GM18502 (cell line): ENCODE measurements around the gene SLC1A3.

Experiments used
- ATAC-seq: cut with Tn5 transposase; IDR thresholded peaks from one replicate; pipeline ENCODE4 v1.9.1; 2021; ENCODE audit warnings: mild to moderate bottlenecking; ENCODE audit not compliant: unreplicated experiment, poor library complexity

SLC1A3 gene

DNA sequence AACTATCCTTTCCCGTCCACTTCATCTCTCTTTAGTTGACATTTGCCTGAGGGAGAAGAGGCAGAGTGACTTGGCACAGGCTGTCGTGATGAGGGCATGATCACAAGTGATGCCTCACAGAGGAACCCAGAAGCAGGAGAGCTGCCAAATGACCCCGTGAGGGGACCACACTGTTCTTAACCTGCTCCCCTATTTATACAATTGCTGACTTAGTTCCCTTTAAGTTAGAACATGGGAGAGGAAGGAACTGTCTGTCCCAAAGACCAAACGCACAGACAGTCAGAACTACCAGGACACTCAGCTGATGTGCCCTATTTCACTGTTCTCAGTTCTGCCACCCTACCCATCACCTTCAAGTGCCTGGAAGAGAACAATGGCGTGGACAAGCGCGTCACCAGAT lies 73.7 kb downstream of the SLC1A3 start:
- ATAC-seq = no peak

DNA sequence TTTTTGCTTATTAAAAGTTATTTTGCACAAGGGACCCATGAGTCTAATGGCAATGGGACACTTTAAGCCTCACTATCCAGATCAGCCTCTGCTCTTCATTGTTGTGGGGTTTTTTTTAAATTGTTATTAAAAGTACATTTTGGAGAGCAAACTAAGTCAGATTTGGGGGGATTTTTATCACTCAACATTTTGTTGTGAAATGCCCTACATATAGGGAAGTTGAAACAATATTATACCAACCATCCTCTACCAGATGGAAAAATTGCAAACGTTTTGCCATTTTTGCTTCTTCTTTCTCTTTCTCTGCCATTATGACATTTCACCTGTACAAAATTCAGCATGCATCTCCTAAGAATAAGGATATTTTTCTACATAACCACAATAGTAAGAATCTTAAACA lies 75.3 kb downstream of the SLC1A3 start:
- no peak for ATAC-seq

DNA sequence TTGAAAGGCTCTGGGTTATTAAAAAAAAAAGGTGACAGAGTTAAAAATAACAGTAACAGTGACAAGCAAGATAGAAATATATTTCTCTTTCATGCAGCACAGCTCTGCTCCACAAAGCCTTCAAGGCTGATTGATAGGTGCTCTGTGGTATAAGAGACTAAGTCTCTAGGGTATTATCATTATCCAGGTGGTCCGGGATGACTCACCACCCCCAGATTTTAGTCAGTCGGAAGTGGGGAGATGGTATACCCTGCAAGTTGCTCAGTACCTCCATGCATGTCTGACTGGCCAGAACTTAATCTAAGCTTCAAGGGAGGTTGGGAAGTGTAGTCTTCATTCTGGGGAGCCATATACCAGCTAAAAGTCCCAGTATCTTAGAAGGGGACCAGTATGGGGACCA lies 76.1 kb downstream of the SLC1A3 start:
- no peak for ATAC-seq

DNA sequence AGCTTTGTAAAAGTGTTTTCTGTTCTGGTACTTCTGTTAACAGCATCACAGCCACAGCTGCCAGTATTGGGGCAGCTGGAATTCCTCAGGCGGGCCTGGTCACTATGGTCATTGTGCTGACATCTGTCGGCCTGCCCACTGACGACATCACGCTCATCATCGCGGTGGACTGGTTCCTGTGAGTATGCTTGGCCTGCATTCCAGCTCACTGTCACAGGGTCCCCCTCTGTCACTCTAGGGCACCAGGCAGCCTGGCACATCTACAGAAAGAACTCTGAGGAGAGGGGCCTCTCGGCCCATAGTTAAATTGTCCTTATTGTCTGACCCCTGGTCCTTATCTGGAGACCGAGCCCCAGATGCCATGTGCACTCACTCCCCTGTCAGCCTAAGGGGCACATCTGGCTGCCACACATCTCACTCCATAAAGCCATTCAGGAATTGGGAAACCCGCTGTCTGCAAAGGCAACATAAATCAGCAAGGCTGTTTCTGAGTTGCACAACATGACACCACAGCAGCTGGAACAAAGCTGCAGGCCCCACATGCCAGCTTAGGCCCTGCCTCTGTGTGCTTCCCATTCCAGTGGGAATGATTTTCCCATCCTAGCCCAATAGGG lies 77.5 kb downstream of the SLC1A3 start:
- ATAC-seq = no peak

DNA sequence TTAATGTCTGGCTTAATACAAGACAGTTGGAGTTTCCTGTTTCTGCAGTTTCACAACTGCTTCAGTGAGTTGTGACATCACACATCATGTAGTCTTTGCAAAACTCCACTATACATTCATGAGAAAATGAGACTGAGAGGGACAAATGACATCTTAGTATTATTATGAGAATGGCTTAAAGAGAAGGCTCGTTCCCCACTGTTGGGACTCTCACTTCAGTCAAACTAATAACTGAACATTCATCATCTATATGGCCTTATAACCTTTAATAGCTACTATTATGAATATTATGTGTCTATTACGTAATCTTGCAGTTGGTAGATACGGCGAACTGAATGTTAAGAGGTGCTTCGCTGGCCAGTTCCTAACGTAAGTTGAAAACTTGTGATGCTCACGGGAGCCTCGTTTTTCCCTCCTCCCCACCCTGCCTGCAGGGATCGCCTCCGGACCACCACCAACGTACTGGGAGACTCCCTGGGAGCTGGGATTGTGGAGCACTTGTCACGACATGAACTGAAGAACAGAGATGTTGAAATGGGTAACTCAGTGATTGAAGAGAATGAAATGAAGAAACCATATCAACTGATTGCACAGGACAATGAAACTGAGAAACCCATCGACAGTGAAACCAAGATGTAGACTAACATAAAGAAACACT lies 79.4 kb downstream of the SLC1A3 start:
- ATAC-seq = peak; percentile 38

DNA sequence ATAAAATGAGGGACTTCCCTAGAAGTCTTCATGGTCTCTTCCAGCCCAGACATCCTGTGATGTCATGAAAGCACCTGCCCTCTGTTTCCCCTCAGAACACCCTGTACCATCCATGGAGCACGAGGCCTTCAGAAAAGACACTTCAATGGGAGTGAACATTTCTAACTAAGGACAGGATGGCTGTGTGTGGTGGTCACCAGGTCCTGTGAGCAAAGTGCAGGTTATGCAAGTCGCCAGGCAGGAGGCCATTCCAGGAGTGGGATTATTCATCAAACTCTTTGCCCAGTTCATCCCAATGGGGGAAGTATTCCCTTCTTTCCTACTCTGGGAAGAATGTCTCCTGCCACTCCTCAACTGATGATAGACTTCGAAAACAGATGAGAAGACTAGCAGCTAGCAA lies 80.5 kb downstream of the SLC1A3 start:
- no peak for ATAC-seq

DNA sequence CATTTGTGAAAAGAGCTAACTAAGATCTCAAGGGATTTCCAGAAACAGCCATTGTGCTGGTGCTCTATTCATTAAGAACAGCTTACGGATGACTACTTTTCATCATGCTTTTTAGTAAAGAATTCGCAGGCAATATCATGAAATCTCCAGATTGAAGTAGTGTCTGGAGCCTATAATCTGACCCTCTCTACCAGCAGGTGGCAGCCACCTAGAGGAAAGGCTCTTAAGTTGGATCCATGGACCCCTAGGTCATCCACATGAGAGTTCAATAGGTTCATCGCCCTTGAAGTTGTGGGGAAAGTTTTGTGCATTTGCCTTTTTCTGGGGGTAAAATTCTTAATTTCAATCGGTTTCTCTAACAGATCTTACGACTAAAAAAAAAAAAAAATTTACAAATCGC lies 82.3 kb downstream of the SLC1A3 start:
- ATAC-seq = no peak

DNA sequence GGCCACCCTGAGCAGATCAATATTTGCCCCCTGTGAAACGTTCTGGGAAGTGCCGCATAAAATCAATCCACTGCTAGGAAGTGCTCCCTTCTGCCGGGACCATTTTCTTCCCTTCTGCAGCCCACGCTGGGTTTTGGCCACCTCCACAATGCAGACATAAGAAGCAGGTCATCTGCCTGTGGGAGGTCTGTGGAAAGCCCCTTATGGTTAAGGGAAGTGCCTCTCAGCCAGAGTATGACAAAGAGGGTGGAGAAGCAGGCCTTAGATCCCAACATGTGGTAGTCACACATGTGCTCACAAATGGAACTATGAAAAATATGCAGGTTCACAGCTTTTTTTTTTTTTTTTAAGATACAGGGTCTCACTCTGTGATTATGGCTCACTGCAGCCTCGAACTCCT lies 82.8 kb downstream of the SLC1A3 start:
- ATAC-seq = peak; percentile 30

DNA sequence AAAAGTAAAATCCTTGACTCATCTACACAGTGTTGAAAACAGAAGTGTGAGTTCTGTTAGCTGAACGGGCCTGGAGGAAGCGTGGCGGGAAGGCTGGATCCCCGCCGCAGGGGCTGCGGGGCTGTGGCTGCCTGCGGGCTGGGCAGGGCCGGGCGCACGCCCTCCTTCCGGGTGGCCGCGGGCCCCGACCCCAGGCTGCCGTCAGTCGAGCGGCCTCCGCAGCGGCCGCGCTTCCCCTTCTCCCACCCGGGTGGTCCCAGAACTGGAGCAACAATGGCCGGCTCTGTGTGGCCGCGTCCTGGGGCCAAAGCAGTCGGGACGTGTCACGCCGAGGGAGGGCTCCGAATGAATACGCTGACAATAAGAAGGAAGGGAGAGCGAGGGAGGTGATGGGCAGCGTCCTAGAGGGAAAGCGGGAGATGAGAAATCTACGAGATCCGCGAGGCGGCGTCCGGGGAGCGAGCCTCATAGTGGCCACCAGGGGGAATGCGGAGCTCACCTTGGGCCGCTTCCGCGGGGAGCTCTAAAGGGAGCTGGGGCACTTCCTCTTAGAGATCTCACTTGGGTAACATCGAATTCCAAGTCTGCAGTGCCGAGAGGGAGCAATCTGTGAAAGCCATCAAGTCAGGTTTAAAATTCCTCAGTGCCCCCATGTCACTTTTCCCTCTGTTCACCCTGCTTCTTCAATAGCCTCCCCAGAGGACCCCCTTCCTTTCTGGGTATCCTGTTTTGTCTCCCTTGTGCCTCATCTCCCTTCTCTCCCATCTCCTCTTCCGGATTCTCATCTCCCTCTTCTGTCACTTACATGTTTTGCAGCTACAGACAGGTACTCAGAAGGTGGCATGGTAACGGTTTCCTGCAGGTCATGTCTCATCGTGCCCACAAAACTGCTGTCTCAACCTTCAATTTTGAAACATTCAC lies 83.9 kb downstream of the SLC1A3 start:
- peak; percentile 78 for ATAC-seq

DNA sequence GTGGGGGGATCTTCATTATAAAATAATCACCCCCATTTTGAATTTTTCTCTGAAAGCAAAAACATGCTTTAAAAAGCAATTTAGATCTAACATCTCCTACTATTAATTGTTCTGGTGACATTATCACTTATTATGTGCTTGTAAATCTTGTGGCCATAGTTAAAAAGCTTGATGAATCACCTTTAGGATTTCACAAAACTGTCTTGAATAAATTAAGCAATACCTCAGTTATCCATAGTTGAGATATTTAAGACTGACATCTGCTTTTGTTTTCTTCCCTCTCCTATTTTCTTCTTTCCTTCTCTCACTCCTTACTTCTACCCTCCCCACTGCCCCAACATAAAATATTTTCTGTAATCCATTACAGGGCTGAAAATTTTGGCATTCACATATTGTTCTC lies 84.8 kb downstream of the SLC1A3 start:
- no peak for ATAC-seq

DNA sequence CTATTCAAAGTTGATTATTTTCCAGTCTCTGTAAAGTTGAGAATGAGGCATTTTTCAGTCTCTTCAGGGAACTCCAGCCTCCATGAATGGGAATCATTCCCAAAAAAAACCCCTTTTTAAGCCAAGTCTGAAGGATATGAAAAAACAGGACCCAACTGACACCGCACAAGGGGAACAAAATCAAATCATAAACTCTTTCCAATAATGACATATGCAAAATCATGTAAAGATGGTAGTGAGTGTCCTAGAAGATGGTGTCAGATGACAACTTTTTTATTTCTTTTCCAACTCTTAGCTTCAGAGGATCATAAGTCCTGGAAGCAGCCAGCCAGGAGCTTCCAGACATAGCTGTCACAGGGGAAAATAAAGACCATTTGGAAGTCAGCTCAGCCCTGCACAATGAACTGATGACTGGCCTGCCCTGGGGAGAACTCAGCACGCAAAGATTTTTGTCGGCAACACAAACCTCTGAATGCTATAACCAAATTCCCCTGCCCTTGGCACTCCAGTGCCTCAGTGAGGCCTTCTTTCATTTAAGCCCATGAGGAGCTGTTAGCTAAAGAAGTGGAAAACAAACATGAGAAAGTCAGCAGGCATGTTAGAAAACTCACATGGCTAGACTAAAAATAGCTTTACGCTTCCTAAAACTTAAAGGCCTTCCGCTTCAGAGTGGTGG lies 85.4 kb downstream of the SLC1A3 start:
- no peak for ATAC-seq

DNA sequence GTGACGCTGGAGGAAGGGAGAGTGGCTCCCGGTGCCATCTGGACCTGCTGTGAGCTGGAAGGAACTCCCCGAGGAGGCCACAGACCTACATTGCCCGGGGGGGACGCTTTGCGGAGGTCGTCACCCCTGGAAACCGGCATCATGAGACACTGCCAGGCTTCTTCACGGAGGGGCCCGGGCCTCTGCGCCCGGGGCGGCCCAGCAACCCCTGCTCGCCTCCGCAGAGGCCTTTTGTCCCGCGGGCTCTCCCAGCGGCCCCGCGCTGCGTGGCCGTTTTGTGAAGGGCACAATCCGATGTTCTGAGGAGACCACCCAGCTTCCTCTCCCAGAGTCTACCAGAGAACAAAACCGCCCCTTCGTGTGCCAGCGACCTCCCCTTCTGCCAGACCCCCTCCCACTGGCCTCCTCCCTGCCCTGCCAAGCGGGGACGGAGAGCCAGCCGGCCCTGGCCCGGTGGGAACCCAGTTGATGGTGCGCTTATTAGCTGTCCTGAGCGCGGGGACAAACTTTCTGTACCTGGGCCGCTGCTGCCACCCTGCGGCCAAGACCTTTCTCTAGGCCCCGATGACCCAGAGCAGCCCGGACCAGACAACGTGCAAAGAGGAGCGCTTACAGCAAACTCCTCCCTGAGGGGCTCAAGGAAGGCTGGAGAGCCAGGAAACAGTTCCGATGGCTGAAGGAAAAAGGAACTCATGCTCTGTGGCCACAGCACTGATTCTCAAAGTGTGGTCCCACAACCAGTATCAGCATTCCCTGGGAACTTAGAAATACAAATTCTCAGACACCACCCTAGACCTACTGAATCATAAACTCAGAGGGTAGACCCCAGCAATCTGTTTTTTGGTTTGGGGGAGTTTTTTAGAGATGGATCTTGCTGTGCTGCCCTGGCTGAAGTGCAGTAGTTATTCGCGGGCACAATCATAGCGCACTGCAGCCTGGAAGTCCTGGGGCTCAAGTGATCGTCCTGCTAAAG lies 86.7 kb downstream of the SLC1A3 start:
- peak; percentile 62 for ATAC-seq

DNA sequence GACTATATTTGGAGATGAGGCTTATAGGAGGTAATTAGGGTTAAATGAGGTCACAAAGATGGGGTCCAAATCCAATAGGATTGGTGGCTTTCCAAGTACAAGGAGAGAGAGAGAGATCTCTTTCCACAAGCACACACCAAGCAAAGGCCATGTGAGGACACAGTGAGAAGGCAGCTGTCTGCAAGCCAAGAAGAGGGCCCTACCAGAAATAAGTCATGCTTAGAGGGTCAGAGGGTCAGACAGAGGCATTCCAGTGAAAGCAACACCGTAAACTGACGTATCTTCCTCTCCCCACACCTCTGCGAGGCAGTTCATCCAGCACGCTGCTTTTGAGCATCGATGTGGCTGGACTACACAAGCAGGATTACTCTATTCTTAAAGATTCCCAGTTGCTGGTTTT lies 87.9 kb downstream of the SLC1A3 start:
- ATAC-seq = no peak

DNA sequence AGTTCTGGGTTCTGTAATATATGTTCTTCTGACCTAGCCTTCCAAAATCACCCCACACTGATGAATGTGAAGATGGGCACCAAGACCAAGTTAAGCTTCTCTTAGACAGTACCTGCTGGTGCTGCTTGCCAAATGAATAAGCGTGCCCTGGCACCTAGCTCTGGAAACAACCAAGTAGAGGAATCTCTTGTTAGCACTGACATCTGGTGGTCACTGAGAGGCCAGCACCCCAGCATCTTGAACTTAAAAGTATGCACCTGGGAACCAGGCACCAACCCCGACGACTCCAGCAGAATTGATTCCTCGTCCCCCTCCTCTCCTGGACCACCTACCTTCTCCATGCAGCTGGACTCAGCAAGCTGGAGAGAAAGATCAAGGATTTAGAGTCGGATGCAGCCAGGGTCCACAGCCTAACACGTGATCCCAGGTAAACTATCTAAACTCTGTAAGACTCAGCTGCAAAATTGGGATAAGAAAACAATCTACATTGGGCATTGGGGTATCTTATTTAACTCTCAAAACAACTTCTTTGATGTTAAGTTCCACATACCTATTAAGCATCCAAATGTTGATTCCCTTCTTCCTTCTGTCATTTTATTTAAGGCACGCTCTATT lies 89.8 kb downstream of the SLC1A3 start:
- peak; percentile 61 for ATAC-seq

DNA sequence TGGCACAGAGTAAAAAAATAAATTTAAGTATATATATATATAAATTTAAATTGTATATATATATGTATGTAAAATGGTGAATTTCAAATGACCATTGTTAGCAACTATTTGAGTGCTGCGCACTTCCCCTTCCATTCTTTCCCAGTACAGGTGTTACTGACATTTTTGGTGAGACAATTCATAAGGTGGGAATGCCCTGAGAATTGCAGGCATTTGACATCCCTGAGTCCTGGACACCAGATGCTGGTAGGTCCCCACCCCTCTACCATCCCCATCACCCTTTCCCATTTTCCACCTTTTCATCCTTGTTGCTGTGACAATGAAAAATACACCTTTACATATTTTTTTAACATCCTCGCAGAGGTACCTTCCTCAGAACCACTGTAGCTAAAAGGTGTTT lies 91.6 kb downstream of the SLC1A3 start:
- ATAC-seq = no peak

DNA sequence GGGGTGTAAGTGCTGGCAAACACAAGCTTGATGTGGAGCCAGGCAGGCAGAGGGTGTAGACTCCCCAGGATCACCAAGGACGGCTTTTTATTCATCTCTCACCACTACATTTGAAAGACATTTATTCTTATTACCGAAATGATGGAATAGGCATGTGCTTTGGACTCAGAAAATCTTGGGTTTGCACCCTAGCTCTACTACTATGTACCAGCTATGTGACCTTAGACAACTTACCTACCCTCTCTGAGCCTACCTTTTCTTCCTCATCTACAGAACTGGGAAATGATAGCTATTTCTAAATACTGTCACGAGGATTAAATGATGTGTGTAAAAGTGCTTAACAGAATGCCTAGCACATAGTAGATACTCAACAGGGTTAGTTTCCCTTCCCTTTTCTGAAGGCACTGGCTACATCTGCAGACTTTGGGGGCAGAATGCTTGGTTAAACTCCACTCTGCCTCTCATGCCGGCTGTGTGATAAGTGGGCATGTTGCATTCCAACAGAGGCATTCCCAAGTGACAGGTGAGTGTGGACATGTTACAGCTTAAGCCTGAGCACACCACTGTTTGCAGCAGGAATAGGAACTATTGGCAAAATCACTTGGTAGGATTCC lies 94.8 kb downstream of the SLC1A3 start:
- ATAC-seq = peak; percentile 98

DNA sequence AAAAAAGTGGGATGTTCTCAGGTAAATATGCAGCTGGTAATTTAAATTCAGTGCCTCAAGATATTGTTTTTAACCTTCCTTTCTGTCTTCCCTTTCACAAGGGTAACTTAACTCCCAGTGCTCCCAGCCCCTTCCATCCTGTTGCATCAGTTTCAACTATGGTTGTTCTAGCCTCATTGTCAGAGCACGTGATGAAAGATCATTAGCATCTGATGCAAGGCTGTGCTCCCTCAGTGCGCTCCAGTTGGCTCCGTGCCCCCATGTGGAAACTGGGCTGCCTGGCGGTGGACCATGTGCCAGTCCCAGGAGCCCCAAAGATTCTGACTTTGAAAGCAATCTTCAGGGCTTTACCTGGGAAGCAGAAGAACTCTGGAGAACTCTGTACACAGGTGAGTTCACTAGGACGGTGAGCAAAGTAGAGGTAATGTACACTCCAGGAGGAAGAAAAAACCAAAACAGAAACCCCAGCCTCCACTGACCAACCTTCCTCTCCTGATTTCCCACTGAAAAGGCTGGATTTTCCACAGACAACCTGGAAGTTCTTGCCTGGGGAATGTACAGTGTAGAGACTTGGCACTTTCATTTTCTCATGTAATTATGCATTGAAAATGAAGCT lies 96.9 kb downstream of the SLC1A3 start:
- ATAC-seq = no peak

DNA sequence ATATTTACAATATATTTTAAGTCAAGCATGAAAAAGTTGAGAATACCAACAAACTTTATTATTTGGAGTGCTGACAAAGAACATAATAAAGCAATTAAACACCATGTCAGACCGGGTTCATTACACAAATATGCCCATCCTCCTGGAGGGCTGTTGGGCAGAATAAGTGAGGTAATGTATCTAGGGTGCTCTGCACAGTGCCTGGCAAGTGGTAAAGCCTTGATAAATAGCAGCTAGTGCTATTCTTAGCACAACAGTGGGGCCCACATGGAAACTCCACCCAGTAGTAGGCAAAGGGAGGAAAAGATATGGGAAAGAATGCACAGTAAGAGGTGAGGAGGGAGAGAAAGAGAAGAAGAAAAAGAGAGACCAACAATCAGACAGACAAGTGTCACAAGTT lies 97.7 kb downstream of the SLC1A3 start:
- ATAC-seq = no peak
